Measurements from ENCODE around the gene PYCR2.

Gene PYCR2

GRCh38 chr1:225917536-225917935 lies 6.5 kb downstream of the PYCR2 start:
- DNase-seq = no peak

- DNase-seq = no peak
Measured at GRCh38 chr1:225917101-225917500, 6.9 kb downstream of the PYCR2 start.

DNA sequence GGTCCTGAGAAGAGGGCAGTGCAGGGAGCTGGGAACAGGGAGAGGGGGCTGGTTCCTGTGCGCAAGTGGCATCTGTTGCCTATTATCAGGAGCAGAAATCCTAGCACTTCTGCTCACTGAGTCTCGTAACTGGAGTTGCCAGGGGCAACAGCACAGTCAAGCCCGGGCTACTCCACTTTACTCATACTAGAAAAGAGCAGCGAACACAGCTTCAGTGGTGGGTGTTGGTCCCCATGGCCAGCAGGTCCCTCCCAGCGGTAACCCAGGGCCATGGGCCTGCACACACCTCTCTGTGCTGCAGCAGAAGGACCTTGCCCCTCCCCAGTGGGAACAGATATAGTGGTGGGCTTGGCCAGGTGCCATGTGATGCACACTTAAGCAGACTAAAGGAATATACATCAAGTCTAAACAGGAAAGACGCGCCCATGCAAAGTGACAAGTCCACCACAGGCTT lies 8.5 kb downstream of the PYCR2 start:
- no peak for DNase-seq

DNA sequence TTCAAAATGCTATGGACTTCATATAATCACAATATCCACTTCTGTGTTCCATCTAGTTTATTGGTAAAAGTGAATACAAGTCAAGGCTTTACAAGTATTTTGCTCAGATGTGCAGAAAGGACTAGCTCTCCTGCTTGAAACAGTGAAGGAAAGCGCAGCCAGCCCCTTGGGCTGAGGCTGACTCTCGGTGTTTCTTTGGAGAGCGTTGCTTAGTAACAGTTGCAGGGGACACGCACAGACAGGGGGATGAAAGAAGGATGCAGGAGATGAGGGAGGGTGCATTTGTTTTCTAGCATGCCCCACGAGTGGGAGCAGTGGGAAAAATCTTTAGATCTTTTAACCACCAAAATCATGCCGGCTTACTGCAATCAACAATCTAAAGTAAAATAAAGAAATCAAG lies 9.1 kb downstream of the PYCR2 start:
- DNase-seq = no peak

GRCh38 chr1:225914391-225914790 lies 9.7 kb downstream of the PYCR2 start:
- DNase-seq = no peak

DNA sequence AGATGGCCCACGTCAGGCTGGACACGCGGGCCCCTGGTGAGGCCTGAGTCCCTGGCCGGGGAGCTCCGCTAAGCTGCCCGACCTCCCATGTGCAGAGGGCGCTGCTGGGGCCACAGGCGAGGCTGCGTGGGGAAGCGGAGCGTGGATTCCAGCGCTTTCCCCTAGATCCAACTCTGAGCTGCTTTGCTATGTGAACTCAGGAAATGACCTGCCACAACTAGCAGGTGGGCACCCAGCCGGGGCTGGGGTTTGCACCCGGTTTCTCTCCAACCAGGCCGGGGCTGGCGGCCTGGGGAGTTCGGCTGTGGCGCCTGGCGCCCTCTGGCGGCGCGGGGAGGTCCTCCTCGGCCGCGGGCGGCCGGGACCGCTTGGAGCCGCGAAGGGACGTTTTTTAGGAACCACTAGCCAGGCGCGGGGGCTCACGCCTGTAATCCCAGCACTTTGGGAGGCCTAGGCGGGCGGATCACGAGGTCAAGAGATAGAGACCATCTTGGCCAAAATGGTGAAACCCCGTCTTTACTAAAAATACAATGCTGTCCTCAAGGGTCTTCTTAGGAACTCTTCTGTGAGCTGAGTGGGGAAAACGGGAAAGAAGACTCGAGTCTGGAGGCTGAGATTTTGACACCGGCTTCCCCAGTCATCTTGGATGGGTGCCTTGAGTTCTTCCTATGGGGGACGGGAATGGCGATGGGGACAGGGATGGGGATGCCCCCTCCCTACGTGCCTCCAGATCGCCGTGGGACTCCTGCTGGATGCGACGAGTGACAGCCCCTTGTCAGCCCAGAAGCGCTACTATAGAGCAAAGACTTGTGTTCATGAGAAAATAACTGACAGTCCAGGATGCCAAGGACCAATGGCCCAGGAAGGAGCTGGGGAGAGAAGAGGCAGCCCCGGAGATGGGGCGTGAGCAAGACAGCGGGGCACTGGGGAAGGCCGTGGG lies 12.6 kb downstream of the PYCR2 start:
- DNase-seq = no peak

GRCh38 chr1:225909477-225909876 lies 14.6 kb downstream of the PYCR2 start:
- DNase-seq = no peak

GRCh38 chr1:225908773-225909172 lies 15.3 kb downstream of the PYCR2 start:
- DNase-seq = peak; percentile 28 to 34

DNA sequence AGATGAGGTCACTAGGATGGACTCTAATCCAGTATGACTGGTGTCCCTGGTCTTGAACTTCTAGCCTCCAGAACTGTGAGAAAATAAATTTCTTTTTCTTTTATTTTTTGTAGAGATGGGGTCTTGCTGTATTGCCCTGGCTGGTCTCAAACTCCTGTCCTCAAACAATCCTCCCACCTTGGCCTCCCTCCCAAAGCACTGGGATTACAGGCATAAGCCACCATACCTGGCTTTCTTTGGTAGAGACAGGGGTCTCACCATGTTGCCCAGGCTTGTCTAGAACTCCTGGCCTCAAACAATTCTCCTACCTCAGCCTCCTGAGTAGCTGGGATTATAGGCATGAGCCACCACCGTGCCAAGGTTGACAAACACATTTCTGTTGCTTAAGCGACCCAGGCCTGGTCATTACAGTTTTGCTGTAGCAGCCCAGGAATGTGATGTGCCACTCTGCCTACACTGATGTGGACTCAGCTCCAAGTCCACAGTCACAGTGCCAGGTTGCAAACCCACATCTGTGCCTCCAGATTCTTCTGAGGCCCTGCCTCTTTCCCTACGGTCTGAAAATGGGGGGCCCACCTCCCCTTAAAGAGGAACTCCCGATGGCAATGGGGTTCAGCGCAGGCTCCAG lies 15.9 kb downstream of the PYCR2 start:
- no peak for DNase-seq

GRCh38 chr1:225907341-225907740 lies 16.7 kb downstream of the PYCR2 start:
- no peak for DNase-seq

GRCh38 chr1:225906467-225906866 lies 17.6 kb downstream of the PYCR2 start:
- no peak for DNase-seq

DNA sequence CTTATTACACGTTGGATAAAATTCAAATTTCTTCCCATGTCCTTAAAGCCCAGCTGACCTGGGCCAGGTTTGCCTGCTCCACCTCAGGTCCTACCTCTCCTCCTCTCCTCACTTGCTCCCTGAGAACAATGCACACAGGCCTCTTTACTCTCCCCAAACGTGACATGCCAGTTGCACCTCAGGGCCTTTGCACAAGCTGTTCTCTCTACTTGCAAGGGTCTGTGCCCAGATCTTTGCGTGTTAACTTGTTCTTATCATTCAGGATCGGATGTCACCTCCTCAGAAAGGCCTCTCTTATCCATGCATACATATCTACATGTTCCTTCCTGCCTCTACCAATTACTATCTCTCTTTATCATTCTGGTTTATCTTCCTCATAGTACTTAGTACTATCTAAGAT lies 20.4 kb downstream of the PYCR2 start:
- DNase-seq = no peak

- no peak for DNase-seq
Measured at GRCh38 chr1:225899044-225899925, 24.8 kb downstream of the PYCR2 start.

DNA sequence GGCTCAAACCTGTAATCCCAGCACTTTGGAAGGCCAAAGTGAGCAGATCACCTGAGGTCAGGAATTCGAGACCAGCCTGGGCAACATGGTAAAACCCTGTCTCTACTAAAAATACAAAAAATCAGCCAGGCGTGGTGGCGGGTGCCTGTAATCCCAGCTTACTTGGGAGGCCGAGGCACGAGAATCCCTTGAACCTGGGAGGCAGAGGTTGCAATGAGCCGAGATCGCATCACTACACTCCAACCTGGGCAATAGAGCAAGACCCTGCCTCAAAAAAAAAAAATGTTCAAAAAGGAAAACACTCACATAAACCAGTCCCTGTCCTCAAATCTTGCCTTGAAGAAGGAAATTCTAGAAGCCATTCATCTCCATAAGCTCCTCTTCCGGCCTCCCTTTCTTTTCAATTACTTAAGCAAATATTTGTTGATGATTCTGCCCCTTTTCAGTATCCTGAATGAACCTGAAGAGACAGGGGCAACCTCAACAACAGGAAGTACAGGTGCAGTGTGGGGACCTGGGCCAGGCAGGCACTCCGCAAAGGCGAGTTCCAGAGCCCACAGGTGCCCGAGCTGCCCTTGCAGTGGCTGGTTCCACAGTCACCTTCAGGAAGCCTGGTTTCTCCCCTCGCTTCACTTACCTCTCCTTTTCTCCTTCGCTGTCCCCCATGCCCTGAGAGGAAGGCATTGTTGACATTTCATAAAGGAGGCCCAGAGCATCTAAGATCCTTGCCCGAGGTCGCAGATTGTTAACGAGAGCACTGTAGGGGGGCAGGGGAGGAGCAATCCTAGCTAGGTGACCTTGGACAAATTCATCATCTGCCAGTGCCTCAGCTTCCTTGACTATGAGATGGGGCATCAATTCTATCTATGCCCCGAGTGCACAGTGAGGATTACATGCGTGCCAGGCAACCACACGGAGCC lies 26.2 kb downstream of the PYCR2 start:
- DNase-seq = no peak

DNA sequence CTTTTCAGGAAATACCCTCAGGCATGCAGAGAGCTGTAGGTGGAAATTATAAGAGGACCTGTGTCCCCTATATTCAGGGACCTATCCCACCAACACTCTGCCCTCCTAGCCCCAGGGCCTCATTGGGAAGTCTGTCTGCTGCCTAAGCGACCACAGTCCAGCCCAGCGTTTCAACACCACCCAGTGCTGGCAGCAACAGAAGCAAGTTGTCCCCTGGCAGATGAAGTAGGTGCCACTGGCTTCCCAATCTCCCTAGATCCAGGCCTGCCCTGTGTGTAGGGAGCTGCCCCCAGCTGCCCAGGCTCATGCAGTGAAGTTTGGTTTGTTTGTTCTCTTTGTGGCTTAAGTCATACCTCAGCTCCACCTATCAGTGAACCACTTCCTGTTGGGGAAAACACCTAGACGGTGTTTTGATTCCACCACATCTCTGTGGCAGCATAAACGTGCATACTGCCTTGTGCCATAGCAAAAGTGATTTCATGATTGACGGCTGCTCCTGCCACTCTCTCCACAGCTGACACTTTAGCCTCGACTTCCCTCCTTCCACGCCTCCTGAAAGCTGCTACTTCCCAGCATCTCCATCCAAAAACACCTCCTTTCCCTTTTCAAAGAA lies 27.0 kb downstream of the PYCR2 start:
- DNase-seq = no peak

DNA sequence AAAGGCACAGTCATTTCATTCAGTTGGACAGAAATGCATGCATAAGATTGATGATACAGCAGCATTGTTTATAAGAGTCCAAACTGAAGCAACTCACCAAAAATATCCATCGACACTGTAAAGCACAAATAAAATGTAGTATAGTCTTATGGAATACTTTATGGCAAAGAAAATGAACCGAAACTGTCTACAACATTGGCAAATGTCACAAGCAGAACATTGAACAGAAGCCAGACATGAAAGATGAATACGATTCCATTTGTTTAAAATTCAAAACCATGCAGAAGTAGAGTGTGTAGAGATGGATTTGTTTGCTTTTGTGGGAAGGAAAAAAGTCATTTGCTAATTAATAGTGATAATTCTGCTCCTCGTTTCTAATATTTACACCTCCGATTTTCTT lies 27.6 kb downstream of the PYCR2 start:
- DNase-seq = no peak

- no peak for DNase-seq
Measured at GRCh38 chr1:225892307-225892706, 31.7 kb downstream of the PYCR2 start.

GRCh38 chr1:225891229-225891972 lies 32.6 kb downstream of the PYCR2 start:
- no peak for DNase-seq

GRCh38 chr1:225890346-225891228 lies 33.5 kb downstream of the PYCR2 start:
- DNase-seq = no peak

DNA sequence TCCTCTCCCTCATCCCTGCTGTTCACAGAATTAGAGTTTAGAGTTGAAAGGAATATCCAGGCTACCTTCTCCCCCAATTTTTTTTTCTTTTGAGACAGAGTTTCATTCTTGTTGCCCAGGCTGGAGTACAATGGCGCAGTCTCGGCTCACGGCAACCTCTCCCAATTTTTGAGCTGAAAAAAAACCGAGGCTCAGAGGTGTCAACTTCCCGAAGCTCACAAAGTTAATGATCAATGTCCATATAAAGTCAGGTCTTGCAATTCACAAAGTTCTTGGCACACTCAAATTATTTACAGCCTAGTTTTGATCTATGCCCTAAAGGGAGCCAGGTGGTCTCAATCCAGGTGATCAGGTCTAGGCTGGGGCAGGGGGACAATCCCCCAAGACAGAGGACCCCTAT lies 34.3 kb downstream of the PYCR2 start:
- no peak for DNase-seq

Measured in NCI-H1930 (cell line).